H9 (cell line): ENCODE data around the gene ITPR2. TPM values are rescaled to one million over a fixed set of nuclear protein-coding genes. Genes with fewer than 3 reads are reported as not detected.
A peak's percentile ranks its signal among the peaks of the same experiment; 100 is the strongest.

Experiments used
- DNase-seq: peaks from one replicate; pipeline ENCODE4 v3.0.0-alpha.2; 2017
- H2AFZ ChIP-seq: one replicate; pipeline ENCODE4 v1.6.1; 2013; ENCODE audit warnings: mild to moderate bottlenecking, low read length, control low read depth, moderate library complexity
- H2AK5ac ChIP-seq: 2 replicates; pipeline ENCODE4 v1.6.1; 2013; ENCODE audit warnings: low read length, control low read depth, mixed read lengths; ENCODE audit not compliant: insufficient read length
- H2BK120ac ChIP-seq: one replicate; pipeline ENCODE4 v1.6.1; 2013; ENCODE audit warnings: low read depth, mild to moderate bottlenecking, low read length, control low read depth, inconsistent platforms; ENCODE audit not compliant: poor library complexity, severe bottlenecking
- H2BK12ac ChIP-seq: 2 replicates; pipeline ENCODE4 v1.6.1; 2013; ENCODE audit warnings: low read length, control low read depth, mixed read lengths, low read depth; ENCODE audit not compliant: insufficient read length
- H2BK15ac ChIP-seq: 2 replicates; pipeline ENCODE4 v1.6.1; 2013; ENCODE audit warnings: low read depth, low read length, control low read depth
- H2BK20ac ChIP-seq: one replicate; pipeline ENCODE4 v1.6.1; 2013; ENCODE audit warnings: low read depth, mild to moderate bottlenecking, low read length, control low read depth, inconsistent platforms; ENCODE audit not compliant: poor library complexity, severe bottlenecking
- H2BK5ac ChIP-seq: 2 replicates; pipeline ENCODE4 v1.6.1; 2013; ENCODE audit warnings: low read length, control low read depth, mixed read lengths; ENCODE audit not compliant: insufficient read length
- H3K14ac ChIP-seq: 2 replicates; pipeline ENCODE4 v1.6.1; 2013; ENCODE audit warnings: low read length, control low read depth; ENCODE audit not compliant: insufficient read depth
- H3K18ac ChIP-seq: 2 replicates; pipeline ENCODE4 v1.6.1; 2013; ENCODE audit warnings: low read depth, mild to moderate bottlenecking, mixed read lengths, low read length, control low read depth; ENCODE audit not compliant: insufficient read length
- H3K23ac ChIP-seq: 2 replicates; pipeline ENCODE4 v1.6.1; 2013; ENCODE audit warnings: low read length, control low read depth, mixed read lengths, low read depth; ENCODE audit not compliant: insufficient read length
- H3K23me2 ChIP-seq: 2 replicates; pipeline ENCODE4 v1.6.1; 2013; ENCODE audit warnings: low read depth, mild to moderate bottlenecking, mixed read lengths, low read length, control low read depth; ENCODE audit not compliant: insufficient read length, poor library complexity, severe bottlenecking
- H3K27ac ChIP-seq: 2 replicates; pipeline ENCODE4 v1.5.1; 2013; ENCODE audit warnings: low read length, control low read depth, mixed read lengths, low read depth; ENCODE audit not compliant: insufficient read length
- H3K27me3 ChIP-seq: 2 replicates; pipeline ENCODE4 v1.6.1; 2013; ENCODE audit warnings: low read length, control low read depth, inconsistent platforms; ENCODE audit not compliant: insufficient read depth
- H3K4ac ChIP-seq: 2 replicates; pipeline ENCODE4 v1.6.1; 2013; ENCODE audit warnings: low read depth, mild to moderate bottlenecking, control low read depth, inconsistent platforms, low read length, moderate library complexity
- H3K4me1 ChIP-seq: 2 replicates; pipeline ENCODE4 v1.6.1; 2013; ENCODE audit warnings: low read length, control low read depth, inconsistent platforms; ENCODE audit not compliant: insufficient read depth
- H3K4me2 ChIP-seq: 2 replicates; pipeline ENCODE4 v1.6.1; 2013; ENCODE audit warnings: low read length, control low read depth, mixed read lengths; ENCODE audit not compliant: insufficient read length, insufficient read depth
- H3K56ac ChIP-seq: 2 replicates; pipeline ENCODE4 v1.6.1; 2013; ENCODE audit warnings: low read depth, mild to moderate bottlenecking, mixed read lengths, low read length, control low read depth; ENCODE audit not compliant: insufficient read length
- H3K79me1 ChIP-seq: 2 replicates; pipeline ENCODE4 v1.6.1; 2013; ENCODE audit warnings: low read depth, mild to moderate bottlenecking, moderate library complexity, low read length, control low read depth, inconsistent platforms; ENCODE audit not compliant: insufficient read depth, poor library complexity, severe bottlenecking
- H3K79me2 ChIP-seq: 2 replicates; pipeline ENCODE4 v1.6.1; 2013; ENCODE audit warnings: low read length, control low read depth, inconsistent platforms; ENCODE audit not compliant: insufficient read depth
- H3K9ac ChIP-seq: 2 replicates; pipeline ENCODE4 v1.6.1; 2013; ENCODE audit warnings: low read length, control low read depth, mixed read lengths; ENCODE audit not compliant: insufficient read length; ENCODE audit errors: extremely low read depth
- H3K9me3 ChIP-seq: one replicate; pipeline ENCODE4 v1.6.1; 2013; ENCODE audit warnings: low read depth, low read length, inconsistent platforms; ENCODE audit not compliant: control insufficient read depth
- H3T11ph ChIP-seq: one replicate; pipeline ENCODE4 v1.6.1; 2013; ENCODE audit warnings: mild to moderate bottlenecking, low read length, control low read depth, inconsistent platforms
- H4K20me1 ChIP-seq: one replicate; pipeline ENCODE4 v1.6.1; 2013; ENCODE audit not compliant: control insufficient read depth, insufficient read length, insufficient read depth
- H4K5ac ChIP-seq: 2 replicates; pipeline ENCODE4 v1.6.1; 2013; ENCODE audit warnings: low read depth, mild to moderate bottlenecking, mixed read lengths, low read length, control low read depth; ENCODE audit not compliant: insufficient read length
- H4K8ac ChIP-seq: replicated peaks from 2 replicates; pipeline ENCODE4 v1.6.1; 2013; ENCODE audit warnings: low read length, control low read depth, mixed read lengths, low read depth; ENCODE audit not compliant: insufficient read length
- H4K91ac ChIP-seq: 2 replicates; pipeline ENCODE4 v1.6.1; 2013; ENCODE audit warnings: low read depth, mild to moderate bottlenecking, moderate library complexity, mixed read lengths, low read length, control low read depth; ENCODE audit not compliant: insufficient read length
- H3K27ac Mint-ChIP-seq, 3 experiments: 2 replicates in 2 of 3; 3 replicates in 1 of 3; pipeline ENCODE4 v1.8.0; 2020 to 2021; ENCODE audit warnings: mixed read lengths in 3 of 3, mild to moderate bottlenecking in 1 of 3, moderate library complexity in 1 of 3
- H3K27me3 Mint-ChIP-seq: 2 replicates; pipeline ENCODE4 v1.8.0; 2021; ENCODE audit warnings: low read depth, mild to moderate bottlenecking, moderate library complexity, mixed read lengths
- H3K36me3 Mint-ChIP-seq, 3 experiments: 2 replicates in 2 of 3; 3 replicates in 1 of 3; pipeline ENCODE4 v1.8.0; 2020 to 2021; ENCODE audit warnings: low read depth in 3 of 3, mixed read lengths in 3 of 3; ENCODE audit not compliant: insufficient read depth in 1 of 3
- H3K4me1 Mint-ChIP-seq, 2 experiments: 2 replicates each; pipeline ENCODE4 v1.8.0; 2020; ENCODE audit warnings: mixed read lengths in 2 of 2
- H3K4me3 Mint-ChIP-seq, 2 experiments: 2 replicates in 1 of 2; 3 replicates in 1 of 2; pipeline ENCODE4 v1.8.0; 2020 to 2021; ENCODE audit warnings: mild to moderate bottlenecking in 2 of 2, mixed read lengths in 2 of 2, moderate library complexity in 1 of 2
- H3K9me3 Mint-ChIP-seq, 2 experiments: 2 replicates in 1 of 2; 3 replicates in 1 of 2; pipeline ENCODE4 v1.8.0; 2020; ENCODE audit warnings: mild to moderate bottlenecking in 2 of 2, mixed read lengths in 2 of 2, moderate library complexity in 1 of 2
- CTCF ChIP-seq: fragments of 200-600 bp; sonication (generic); conservative IDR thresholded peaks from 3 replicates; pipeline ENCODE4 v1.8.0; 2021; ENCODE audit warnings: antibody characterized with exemption, mild to moderate bottlenecking
- WGBS: extraction: QIAGEN DNeasy Blood & Tissue Kit; methylation state at CpG from one replicate; pipeline ENCODE4 v1.1.7; 2013; ENCODE audit warnings: missing lambda C conversion rate, low lambda C conversion rate, mixed read lengths; ENCODE audit not compliant: insufficient read length; ENCODE audit errors: extremely low coverage; 5-methylcytosine and 5-hydroxymethylcytosine counted together
- total RNA-seq: library from RNA; stranded (reverse); gene quantifications from 2 replicates; pipeline ENCODE4 v1.2.1, GENCODE V29; 2021

ITPR2 gene
- total RNA-seq, 1 experiment from 2014 or later: 14.8 TPM

GRCh38 chr12:26469421-26470180, 363.4 kb downstream of the ITPR2 start:
- Histone ChIP-seq H2BK20ac (no peak overlapping the region), H3K23me2 (no peaks in the 10 kb centered on the region), H3K27ac (no peak overlapping the region), H2BK12ac (no peak overlapping the region), H3K4me2 (no peak overlapping the region), H3K27me3 (no peaks in the 10 kb centered on the region), H3K4me1 (0 out of 2 replicates have a peak, but pooled peaks cover 8% of the 10 kb centered on the region), H2AFZ (no peak overlapping the region), H3K79me2 (no peaks in the 10 kb centered on the region), H4K8ac (no peak overlapping the region), H2BK15ac (no peak overlapping the region), H4K5ac (no peak overlapping the region), H2BK5ac (no peak overlapping the region), H3K79me1 (no peaks in the 10 kb centered on the region), H4K20me1 (no peaks in the 10 kb centered on the region), H3T11ph (no peak overlapping the region), H3K23ac (no peak overlapping the region), H3K9ac (no peak overlapping the region), H2AK5ac (no peak overlapping the region), H3K14ac (no peak overlapping the region), H3K56ac (no peak overlapping the region), H3K9me3 (no peaks in the 10 kb centered on the region), H2BK120ac (no peak overlapping the region), H3K4ac (no peak overlapping the region), H4K91ac (no peak overlapping the region), H3K18ac (no peak overlapping the region)
- TF ChIP-seq CTCF: no peak
- H3K27ac Mint-ChIP-seq: peak overlapping the region in 2 of 3 experiments; percentile 10 to 21; a peak in 3 of 7 replicates
- H3K27me3 Mint-ChIP-seq: no peaks in the 10 kb centered on the region
- WGBS: no CpG with 5 or more reads among the region's 6 CpGs
- H3K36me3 Mint-ChIP-seq: peaks cover 0 to 2% (median 0%) of the 10 kb centered on the region in 3 experiments; a peak in 1 of 7 replicates
- no peak for DNase-seq
- no peak overlapping the region for H3K4me3 Mint-ChIP-seq
- H3K4me1 Mint-ChIP-seq: peaks cover 10 to 24% of the 10 kb centered on the region in 2 experiments
- H3K9me3 Mint-ChIP-seq: no peaks in the 10 kb centered on the region
